ENCODE data around the gene CCDC117.
"Not testable (repeated sequence)": the region's sequence is repeated elsewhere in the genome, so short reads cannot be mapped to it uniquely, and the experiment has no call there.

CCDC117 gene

GRCh38 chr22:28800308-28801041, 28.0 kb downstream of the CCDC117 start, which contains the start of gene XBP1:
Gene XBP1 (minus strand): TSS chr22:28800569.
- ChIA-PET POLR2A (interaction anchor here (0.6 to 5.8 kb wide), 7 partner anchors 10 to 218 kb away, joined by 3 to 50 read pairs (median 5); no protein-coding TSS in a partner anchor), CTCF (interaction anchor here (1.8 to 17.2 kb wide), 4 partner anchors 10 to 28 kb away, joined by 3 to 174 read pairs (median 78); no protein-coding TSS in a partner anchor)
- DNase-seq, result peak; percentile 90 to 95 (median 94)
- under 1% methylated on average over 68 of the region's 78 CpGs for WGBS (ENCODE audit: insufficient coverage)
- H3K36me3 ChIP-seq (ENCODE audit: control insufficient read depth in 4 of 4, insufficient read depth in 4 of 4, low read length in 3 of 4), result peaks cover 5 to 31% (median 18%) of the 10 kb centered on the region in 4 experiments
- H3K9me3 ChIP-seq (ENCODE audit: control extremely low read depth in 1 of 5, control insufficient read depth in 4 of 5, insufficient read depth in 2 of 5, low read depth in 1 of 5, low read length in 4 of 5), result no peaks in the 10 kb centered on the region
- peak within 1 kb of the TSS; percentile 100 for H3K27ac ChIP-seq (ENCODE audit: insufficient read depth in 1 of 2, low read depth in 1 of 2, low read length in 2 of 2, poor library complexity in 1 of 2, severe bottlenecking in 2 of 2)
- peaks cover 21 to 75% (median 48%) of the 10 kb centered on the region in 4 experiments for H3K4me1 ChIP-seq (ENCODE audit: control extremely low read depth in 1 of 4, control insufficient read depth in 4 of 4, insufficient read depth in 4 of 4, low read length in 3 of 4)
- H3K27me3 ChIP-seq (replicated peaks in 2 of 5; ENCODE audit: control insufficient read depth in 4 of 5, insufficient read depth in 5 of 5, low read length in 4 of 5), result no peaks in the 10 kb centered on the region
- H3K4me3 ChIP-seq (ENCODE audit: control insufficient read depth in 1 of 7, extremely low read depth in 1 of 7, insufficient read depth in 4 of 7, low read depth in 2 of 7, low read length in 6 of 7), result peak within 1 kb of the TSS; percentile 65 to 100 (median 96)

- CTCF ChIA-PET, result interaction anchor here (0.7 to 17.2 kb wide), 8 partner anchors 14 to 441 kb away, joined by 3 to 174 read pairs (median 4); no protein-coding TSS in a partner anchor
- peak overlapping the region in 6 of 7 experiments; percentile 50 to 100 (median 96) for H3K4me3 ChIP-seq (ENCODE audit: control insufficient read depth in 1 of 7, extremely low read depth in 1 of 7, insufficient read depth in 4 of 7, low read depth in 2 of 7, low read length in 6 of 7)
- DNase-seq, result peak; percentile 63 to 87 (median 80)
- H3K4me1 ChIP-seq (ENCODE audit: control extremely low read depth in 1 of 4, control insufficient read depth in 4 of 4, insufficient read depth in 4 of 4, low read length in 3 of 4), result peaks cover 12 to 64% (median 37%) of the 10 kb centered on the region in 4 experiments
- H3K36me3 ChIP-seq (ENCODE audit: control insufficient read depth in 4 of 4, insufficient read depth in 4 of 4, low read length in 3 of 4), result peaks cover 0 to 16% (median 3%) of the 10 kb centered on the region in 4 experiments
- no peaks in the 10 kb centered on the region for H3K27me3 ChIP-seq (replicated peaks in 2 of 5; ENCODE audit: control insufficient read depth in 4 of 5, insufficient read depth in 5 of 5, low read length in 4 of 5)
- H3K9me3 ChIP-seq (ENCODE audit: control extremely low read depth in 1 of 5, control insufficient read depth in 4 of 5, insufficient read depth in 2 of 5, low read depth in 1 of 5, low read length in 4 of 5), result no peaks in the 10 kb centered on the region
- POLR2A ChIA-PET, result interaction anchor here (0.6 to 5.8 kb wide), 7 partner anchors 9 to 28 kb away, joined by 3 to 50 read pairs (median 6); no protein-coding TSS in a partner anchor
- 0% methylated on average over 9 of the region's 14 CpGs for WGBS (ENCODE audit: insufficient coverage)
- H3K27ac ChIP-seq (ENCODE audit: insufficient read depth in 1 of 2, low read depth in 1 of 2, low read length in 2 of 2, poor library complexity in 1 of 2, severe bottlenecking in 2 of 2), result peak overlapping the region; percentile 100
These were observed 29.5 kb downstream of the CCDC117 start for GRCh38 chr22:28801845-28802594.

GRCh38 chr22:28802595-28803123, 30.2 kb downstream of the CCDC117 start:
- WGBS (ENCODE audit: insufficient coverage), result no CpG with 5 or more reads among the region's 7 CpGs
- Histone ChIP-seq H3K27ac (ENCODE audit: insufficient read depth in 1 of 2, low read depth in 1 of 2, low read length in 2 of 2, poor library complexity in 1 of 2, severe bottlenecking in 2 of 2) (peak overlapping the region; percentile 100), H3K9me3 (ENCODE audit: control extremely low read depth in 1 of 5, control insufficient read depth in 4 of 5, insufficient read depth in 2 of 5, low read depth in 1 of 5, low read length in 4 of 5) (no peaks in the 10 kb centered on the region), H3K4me3 (ENCODE audit: control insufficient read depth in 1 of 7, extremely low read depth in 1 of 7, insufficient read depth in 4 of 7, low read depth in 2 of 7, low read length in 6 of 7) (peak overlapping the region in 6 of 7 experiments; percentile 50 to 100 (median 96)), H3K4me1 (ENCODE audit: control extremely low read depth in 1 of 4, control insufficient read depth in 4 of 4, insufficient read depth in 4 of 4, low read length in 3 of 4) (peaks cover 12 to 60% (median 35%) of the 10 kb centered on the region in 4 experiments), H3K36me3 (ENCODE audit: control insufficient read depth in 4 of 4, insufficient read depth in 4 of 4, low read length in 3 of 4) (peaks cover 0 to 12% (median 2%) of the 10 kb centered on the region in 4 experiments), H3K27me3 (replicated peaks in 2 of 5; ENCODE audit: control insufficient read depth in 4 of 5, insufficient read depth in 5 of 5, low read length in 4 of 5) (no peaks in the 10 kb centered on the region)
- POLR2A ChIA-PET, result interaction anchor here (0.6 to 5.8 kb wide), 6 partner anchors 8 to 28 kb away, joined by 3 to 46 read pairs (median 4); no protein-coding TSS in a partner anchor
- CTCF ChIA-PET, result interaction anchor here (0.9 to 17.2 kb wide), 9 partner anchors 12 to 440 kb away, joined by 3 to 174 read pairs (median 4); no protein-coding TSS in a partner anchor
- peak; percentile 75 to 85 (median 82) for DNase-seq

- CTCF ChIA-PET, result interaction anchor here (1.1 to 17.2 kb wide), 4 partner anchors 10 to 24 kb away, joined by 5 to 174 read pairs (median 78); no protein-coding TSS in a partner anchor
These were observed 32.9 kb downstream of the CCDC117 start for GRCh38 chr22:28805426-28805825.

GRCh38 chr22:28808716-28809355, 36.3 kb downstream of the CCDC117 start:
- Histone ChIP-seq H3K27ac (ENCODE audit: insufficient read depth in 1 of 2, low read depth in 1 of 2, low read length in 2 of 2, poor library complexity in 1 of 2, severe bottlenecking in 2 of 2) (peak overlapping the region; percentile 38 to 76), H3K9me3 (ENCODE audit: control extremely low read depth in 1 of 5, control insufficient read depth in 4 of 5, insufficient read depth in 2 of 5, low read depth in 1 of 5, low read length in 4 of 5) (no peaks in the 10 kb centered on the region), H3K36me3 (ENCODE audit: control insufficient read depth in 4 of 4, insufficient read depth in 4 of 4, low read length in 3 of 4) (no peaks in the 10 kb centered on the region), H3K27me3 (replicated peaks in 2 of 5; ENCODE audit: control insufficient read depth in 4 of 5, insufficient read depth in 5 of 5, low read length in 4 of 5) (no peaks in the 10 kb centered on the region), H3K4me1 (ENCODE audit: control extremely low read depth in 1 of 4, control insufficient read depth in 4 of 4, insufficient read depth in 4 of 4, low read length in 3 of 4) (peaks cover 30 to 83% (median 64%) of the 10 kb centered on the region in 4 experiments), H3K4me3 (ENCODE audit: control insufficient read depth in 1 of 7, extremely low read depth in 1 of 7, insufficient read depth in 4 of 7, low read depth in 2 of 7, low read length in 6 of 7) (peak overlapping the region in 2 of 7 experiments; percentile 6 to 7)
- DNase-seq, result peak in 1 of 3 donors; percentile 30
- ChIA-PET POLR2A (interaction anchor here (1.2 to 5.4 kb wide), 2 partner anchors 10 to 12 kb away, joined by 3 to 50 read pairs; partner anchors contain the start of gene XBP1), CTCF (interaction anchor here (1.1 to 17.2 kb wide), 4 partner anchors 10 to 20 kb away, joined by 3 to 174 read pairs (median 12); no protein-coding TSS in a partner anchor)

More at GRCh38 chr22:28805426-28805825, 32.9 kb downstream of the CCDC117 start:
- 100% methylated on average over 2 of the region's 5 CpGs for WGBS (ENCODE audit: insufficient coverage)
- H3K9me3 ChIP-seq (ENCODE audit: control extremely low read depth in 1 of 5, control insufficient read depth in 4 of 5, insufficient read depth in 2 of 5, low read depth in 1 of 5, low read length in 4 of 5); H3K4me3 ChIP-seq (ENCODE audit: control insufficient read depth in 1 of 7, extremely low read depth in 1 of 7, insufficient read depth in 4 of 7, low read depth in 2 of 7, low read length in 6 of 7); DNase-seq; POLR2A ChIA-PET; H3K27me3 ChIP-seq (replicated peaks in 2 of 5; ENCODE audit: control insufficient read depth in 4 of 5, insufficient read depth in 5 of 5, low read length in 4 of 5); H3K27ac ChIP-seq (ENCODE audit: insufficient read depth in 1 of 2, low read depth in 1 of 2, low read length in 2 of 2, poor library complexity in 1 of 2, severe bottlenecking in 2 of 2); H3K36me3 ChIP-seq (ENCODE audit: control insufficient read depth in 4 of 4, insufficient read depth in 4 of 4, low read length in 3 of 4): not testable (repeated sequence)
- H3K4me1 ChIP-seq (ENCODE audit: control extremely low read depth in 1 of 4, control insufficient read depth in 4 of 4, insufficient read depth in 4 of 4, low read length in 3 of 4), result peaks cover 21 to 76% (median 54%) of the 10 kb centered on the region in 4 experiments

Data from common myeloid progenitor, CD34-positive (primary cell).